Thyroid gland (tissue), 4 donors: ENCODE data around the gene FAM168A.

Experiments used
- POLR2A ChIP-seq, 2 donors: fragments of 450-650 bp; IDR thresholded peaks; one replicate each; pipeline ENCODE4 v1.6.1; 2017; ENCODE audit warnings: antibody characterized with exemption in 2 of 2, mild to moderate bottlenecking in 2 of 2, moderate library complexity in 1 of 2
- TF ChIP-seq, protein P1 (sequence below), 6 experiments: fragments of 200-600 bp in 3 of 6; fragments of 450-650 bp in 3 of 6; sonication (generic) in 3 of 6; IDR thresholded peaks; one replicate each; pipeline ENCODE4 v1.5.1; 2016 to 2019; ENCODE audit warnings: antibody characterized with exemption in 6 of 6, mild to moderate bottlenecking in 2 of 6, inconsistent platforms in 1 of 6, moderate library complexity in 1 of 6

DNA sequence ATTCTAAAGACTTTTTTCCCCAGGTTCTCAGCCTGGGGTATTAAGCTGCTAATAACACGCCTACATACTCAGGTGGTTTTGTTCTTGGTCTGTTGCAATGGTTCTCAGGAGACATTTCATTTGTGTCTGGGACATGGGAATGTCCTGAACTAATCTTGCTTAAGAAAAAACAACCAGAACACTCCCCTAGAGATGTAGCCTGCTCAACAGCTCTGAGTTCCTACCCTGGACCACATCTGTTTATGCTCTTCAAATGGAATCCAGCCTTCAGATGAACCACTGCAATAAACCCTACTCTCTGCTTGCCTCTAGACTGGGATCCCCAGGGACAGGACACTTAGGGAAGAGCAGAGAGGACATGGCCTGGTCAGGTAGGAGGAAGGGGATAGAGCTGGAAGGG is 191.8 kb downstream of the FAM168A start:
- TF ChIP-seq, protein P1, sequence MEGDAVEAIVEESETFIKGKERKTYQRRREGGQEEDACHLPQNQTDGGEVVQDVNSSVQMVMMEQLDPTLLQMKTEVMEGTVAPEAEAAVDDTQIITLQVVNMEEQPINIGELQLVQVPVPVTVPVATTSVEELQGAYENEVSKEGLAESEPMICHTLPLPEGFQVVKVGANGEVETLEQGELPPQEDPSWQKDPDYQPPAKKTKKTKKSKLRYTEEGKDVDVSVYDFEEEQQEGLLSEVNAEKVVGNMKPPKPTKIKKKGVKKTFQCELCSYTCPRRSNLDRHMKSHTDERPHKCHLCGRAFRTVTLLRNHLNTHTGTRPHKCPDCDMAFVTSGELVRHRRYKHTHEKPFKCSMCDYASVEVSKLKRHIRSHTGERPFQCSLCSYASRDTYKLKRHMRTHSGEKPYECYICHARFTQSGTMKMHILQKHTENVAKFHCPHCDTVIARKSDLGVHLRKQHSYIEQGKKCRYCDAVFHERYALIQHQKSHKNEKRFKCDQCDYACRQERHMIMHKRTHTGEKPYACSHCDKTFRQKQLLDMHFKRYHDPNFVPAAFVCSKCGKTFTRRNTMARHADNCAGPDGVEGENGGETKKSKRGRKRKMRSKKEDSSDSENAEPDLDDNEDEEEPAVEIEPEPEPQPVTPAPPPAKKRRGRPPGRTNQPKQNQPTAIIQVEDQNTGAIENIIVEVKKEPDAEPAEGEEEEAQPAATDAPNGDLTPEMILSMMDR (IDR thresholded peaks at IDR 0.05): no peak
- no peak for TF ChIP-seq POLR2A (IDR thresholded peaks at IDR 0.05)
